ENCODE measurements around the gene MAD1L1.
"Not testable (repeated sequence)": the region's sequence is repeated elsewhere in the genome, so short reads cannot be mapped to it uniquely, and the experiment has no call there.

The MAD1L1 gene

DNA sequence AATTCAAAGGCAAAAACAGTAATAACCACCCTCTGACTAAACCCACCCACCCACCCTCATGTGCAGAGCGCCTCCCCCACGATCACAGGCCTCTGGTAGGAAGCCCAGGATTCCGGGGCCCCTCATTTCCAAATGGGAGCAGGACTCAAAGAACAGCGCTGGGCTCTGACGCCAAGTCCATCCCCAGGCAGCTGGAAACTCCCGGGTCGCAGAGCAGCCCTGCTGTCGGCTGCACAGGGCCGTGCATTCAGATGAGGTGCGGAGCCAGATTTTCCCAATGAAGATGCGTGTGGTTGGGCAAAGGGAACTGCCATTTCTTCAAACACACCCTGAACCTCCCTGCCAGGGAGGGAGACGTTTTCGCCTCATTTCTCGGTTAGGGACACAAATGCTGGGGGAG, 152.3 kb downstream of the MAD1L1 start:
- DNase-seq, result no peak

GRCh38 chr7:2080060-2080387, 152.7 kb downstream of the MAD1L1 start:
- no peak for DNase-seq

DNA sequence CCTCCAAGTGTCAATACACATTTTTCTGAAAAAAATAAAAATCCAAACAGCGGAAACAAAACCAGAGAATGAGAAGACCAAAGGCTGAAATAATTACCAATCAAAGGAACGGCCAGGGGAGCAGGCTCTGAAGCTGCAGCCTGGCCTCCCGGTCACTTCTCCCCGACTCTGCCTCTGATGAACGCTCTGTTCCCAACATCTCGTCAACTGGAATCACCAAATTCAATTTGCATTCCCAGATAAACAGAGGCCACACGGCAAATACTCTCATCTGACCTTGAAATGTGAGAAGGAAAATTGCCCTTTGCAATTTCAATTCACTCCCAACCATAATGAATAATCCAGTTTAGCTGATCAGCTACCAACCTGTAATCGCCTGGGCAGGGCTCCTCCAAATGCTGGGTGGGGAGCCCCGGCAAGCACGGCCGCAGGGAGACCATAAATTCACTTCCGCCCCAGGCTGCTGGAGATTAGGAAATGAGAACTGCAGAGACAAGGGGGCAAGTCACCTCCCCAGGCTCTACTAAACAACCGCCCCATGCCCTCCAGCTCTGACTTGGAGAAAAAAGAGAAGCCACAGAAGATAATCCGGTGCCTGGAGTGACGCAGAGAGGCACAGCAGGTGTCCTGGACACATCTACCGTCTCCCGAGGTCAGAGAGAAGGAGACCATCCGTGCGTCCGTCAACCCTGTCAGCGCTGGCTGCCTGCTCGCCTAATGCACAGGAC, 153.2 kb downstream of the MAD1L1 start:
- DNase-seq, result no peak

- DNase-seq, result no peak
Observed at GRCh38 chr7:2078899-2079298, 153.8 kb downstream of the MAD1L1 start.

GRCh38 chr7:2076649-2077064, 156.1 kb downstream of the MAD1L1 start:
- no peak for DNase-seq

DNA sequence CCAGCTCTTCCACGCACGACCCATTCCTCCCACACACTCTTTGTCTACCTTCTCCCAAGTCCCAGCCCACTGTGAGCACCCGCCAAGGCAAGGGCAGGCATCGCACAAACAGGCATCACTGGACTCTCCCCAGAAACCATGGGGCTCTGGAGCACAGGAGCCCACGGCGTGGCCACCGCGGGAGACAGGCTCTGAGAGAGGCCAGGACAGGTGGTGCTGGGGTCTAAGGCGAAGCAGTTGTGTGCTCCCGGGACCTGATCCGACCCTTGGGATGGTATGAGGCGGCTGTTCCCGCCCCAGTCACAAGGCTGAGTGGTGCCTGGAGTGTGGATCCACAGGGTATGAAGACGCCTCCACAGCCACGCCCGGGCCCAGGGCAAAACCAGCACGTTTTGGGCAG, 156.9 kb downstream of the MAD1L1 start:
- no peak for DNase-seq

- DNase-seq, result no peak
Observed at GRCh38 chr7:2074691-2075090, 158.1 kb downstream of the MAD1L1 start.

DNA sequence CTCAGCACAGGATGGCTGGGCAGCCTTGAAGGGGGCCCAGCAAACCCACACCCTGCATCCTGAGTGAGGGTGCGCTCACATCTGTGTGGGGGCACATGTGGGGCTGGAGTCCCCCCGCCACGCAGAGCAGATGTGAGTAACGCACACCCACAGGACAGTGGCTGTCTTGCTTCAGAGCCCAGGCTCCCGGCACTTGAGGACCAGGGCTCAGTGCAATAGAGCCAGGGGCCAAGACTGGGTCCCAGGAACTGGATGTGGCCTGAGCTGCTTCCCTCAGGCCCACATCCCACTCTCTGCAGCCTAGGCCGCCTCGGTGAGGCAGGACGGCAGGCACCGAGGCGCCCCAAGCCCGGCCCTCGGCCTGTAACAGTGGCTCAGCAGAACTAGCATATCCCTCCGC, 159.9 kb downstream of the MAD1L1 start:
- DNase-seq, result no peak

GRCh38 chr7:2072042-2072441, 160.7 kb downstream of the MAD1L1 start:
- no peak for DNase-seq

DNA sequence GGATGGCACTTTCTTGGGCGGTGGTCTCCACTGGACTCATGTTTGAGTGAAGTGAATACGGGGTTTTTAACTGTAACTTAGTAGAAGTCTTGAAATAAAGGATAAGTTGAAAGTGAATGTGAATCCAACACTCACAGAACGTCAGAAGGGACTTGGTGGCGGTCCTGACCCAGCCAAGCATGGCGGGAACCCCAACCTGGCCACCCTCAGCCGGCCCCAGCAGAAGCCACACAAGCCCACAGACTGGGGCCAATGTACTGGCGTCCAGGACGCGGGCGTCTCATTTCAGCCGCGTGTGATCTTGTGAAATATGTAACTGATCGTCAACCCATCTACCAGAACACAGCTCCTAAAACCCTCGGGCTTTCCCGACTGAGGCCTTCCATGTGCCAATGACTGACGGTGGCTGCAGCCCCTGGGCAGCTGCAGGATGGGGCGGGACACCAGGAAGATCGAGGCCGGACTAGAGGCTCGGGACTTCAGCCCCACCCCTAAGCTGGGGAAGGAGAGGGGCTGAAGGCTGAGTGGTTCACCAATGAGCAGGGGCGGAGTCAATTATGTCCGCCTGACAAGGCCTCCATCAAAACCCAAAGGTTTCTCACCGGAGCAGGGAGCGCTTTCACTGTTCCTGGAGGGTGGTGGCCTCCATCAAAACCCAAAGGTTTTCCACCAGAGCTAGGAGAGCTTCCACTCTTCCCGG, 161.5 kb downstream of the MAD1L1 start:
- DNase-seq, result no peak

DNA sequence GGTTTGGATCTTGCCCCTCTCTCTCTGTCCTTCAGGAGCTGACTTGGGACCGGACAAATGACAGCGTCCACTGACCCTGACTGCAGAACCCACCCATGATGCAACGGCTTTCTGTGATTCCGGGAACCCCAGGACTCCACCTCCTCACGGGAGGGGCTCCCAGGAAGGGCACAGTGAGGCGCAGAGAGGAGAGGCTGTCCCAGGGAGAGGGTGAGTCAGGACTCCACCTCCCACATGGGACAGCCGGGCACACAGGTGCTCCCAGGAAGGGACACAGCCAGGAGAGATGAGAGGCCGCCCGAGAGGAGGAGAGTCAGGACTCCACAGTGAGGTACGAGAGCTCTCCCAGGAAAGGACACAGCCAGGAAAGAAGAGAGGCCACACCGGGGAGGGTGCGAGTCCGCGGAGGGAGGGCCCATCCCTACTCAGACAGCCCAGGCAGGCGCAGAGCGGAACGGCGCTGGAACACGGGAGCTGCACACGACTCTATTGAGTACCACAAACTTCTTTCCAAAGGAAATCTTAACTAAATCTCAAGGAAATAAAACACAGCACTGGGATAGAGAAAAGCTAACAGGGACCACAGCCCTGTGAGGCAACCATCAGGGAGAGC, 162.5 kb downstream of the MAD1L1 start:
- DNase-seq, result no peak

DNA sequence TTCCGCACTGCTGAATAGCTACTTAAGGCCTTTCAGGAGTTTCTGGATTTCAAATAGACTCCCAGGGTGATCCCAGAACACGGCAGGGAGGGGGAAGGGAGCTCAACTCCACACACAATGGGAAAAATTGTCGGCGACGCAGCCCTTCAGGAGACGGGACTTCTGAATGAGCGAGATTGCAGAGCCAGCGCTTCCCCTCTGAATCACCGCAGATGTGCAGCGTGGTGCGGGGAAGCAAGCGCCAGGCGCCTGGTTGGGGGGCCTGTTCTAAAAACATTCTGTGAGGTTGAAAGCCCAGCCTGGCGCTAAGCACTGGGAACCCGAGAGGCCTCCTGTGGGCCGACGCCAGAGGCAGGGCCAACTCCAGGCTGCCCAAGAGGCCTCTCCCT, 163.3 kb downstream of the MAD1L1 start:
- no peak for DNase-seq

- no peak for DNase-seq
Observed at GRCh38 chr7:2068693-2069471, 163.9 kb downstream of the MAD1L1 start.

DNA sequence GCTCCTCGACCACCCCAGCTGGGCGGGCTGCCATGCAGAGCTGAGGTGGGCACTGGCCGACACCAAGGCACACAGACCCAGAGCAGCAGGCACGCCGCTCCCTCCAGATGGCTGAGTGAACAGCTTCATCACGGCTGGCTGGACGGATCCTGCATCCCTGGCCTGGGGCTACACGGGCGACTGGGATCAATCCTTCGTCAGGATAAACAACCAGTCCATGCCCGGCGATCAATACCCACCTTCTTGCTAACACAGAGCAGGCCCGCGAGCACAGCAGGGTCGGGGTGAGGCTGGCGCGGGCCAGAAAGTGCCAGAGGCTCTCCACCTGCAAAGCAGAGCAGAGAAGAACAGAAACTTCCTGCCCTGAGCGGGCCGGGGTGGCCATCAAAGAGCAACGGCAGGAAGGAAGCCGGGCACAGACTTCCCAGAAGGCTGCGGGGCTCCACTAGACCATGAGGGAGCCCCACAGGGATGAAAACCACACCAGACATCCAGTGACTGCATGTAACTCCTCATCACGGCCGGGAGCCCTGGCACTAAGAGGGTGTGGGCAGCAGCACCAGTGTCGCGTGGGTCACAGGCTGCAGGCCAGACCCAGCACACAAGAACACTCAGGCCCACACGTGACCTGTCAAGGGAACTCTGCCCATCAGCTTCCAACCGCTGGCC, 166.4 kb downstream of the MAD1L1 start:
- no peak for DNase-seq

- DNase-seq, result no peak
Observed at GRCh38 chr7:2065528-2065927, 167.2 kb downstream of the MAD1L1 start.

- no peak for DNase-seq
Observed at GRCh38 chr7:2063563-2064260, 169.0 kb downstream of the MAD1L1 start.

DNA sequence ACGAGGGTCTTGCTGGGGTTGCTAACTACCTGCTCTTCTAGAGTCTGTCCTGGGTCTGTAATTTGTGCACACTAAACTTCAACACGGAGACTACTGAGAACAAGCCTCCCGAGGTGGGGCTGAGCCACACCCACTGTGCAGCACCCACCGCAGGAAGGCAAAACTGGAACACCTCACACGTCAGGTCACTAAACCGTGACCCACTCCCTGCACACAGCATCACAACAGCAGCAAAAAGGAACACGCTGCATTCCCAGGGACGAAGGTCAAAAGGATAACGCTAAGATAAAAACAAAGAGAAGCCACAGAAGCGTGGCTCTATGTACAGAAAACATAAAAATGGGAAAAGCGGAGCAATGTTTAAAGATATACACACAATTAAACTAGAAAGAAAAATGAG, 170.1 kb downstream of the MAD1L1 start:
- no peak for DNase-seq

GRCh38 chr7:2060701-2061100, 172.0 kb downstream of the MAD1L1 start:
- DNase-seq, result no peak

- no peak for DNase-seq
Observed at GRCh38 chr7:2059964-2060700, 172.6 kb downstream of the MAD1L1 start.

DNA sequence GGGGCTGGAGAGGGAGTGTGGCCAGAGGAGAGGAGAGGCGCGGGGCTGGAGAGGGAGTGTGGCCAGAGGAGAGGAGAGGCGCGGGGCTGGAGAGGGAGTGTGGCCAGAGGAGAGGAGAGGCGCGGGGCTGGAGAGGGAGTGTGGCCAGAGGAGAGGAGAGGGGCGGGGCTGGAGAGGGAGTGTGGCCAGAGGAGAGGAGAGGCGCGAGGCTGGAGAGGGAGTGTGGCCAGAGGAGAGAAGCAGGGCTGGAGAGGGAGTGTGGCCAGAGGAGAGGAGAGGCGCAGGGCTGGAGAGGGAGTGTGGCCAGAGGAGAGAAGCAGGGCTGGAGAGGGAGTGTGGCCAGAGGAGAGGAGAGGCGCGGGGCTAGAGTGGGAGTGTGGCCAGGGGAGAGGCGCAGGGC, 174.5 kb downstream of the MAD1L1 start:
- not testable (repeated sequence) for DNase-seq

DNA sequence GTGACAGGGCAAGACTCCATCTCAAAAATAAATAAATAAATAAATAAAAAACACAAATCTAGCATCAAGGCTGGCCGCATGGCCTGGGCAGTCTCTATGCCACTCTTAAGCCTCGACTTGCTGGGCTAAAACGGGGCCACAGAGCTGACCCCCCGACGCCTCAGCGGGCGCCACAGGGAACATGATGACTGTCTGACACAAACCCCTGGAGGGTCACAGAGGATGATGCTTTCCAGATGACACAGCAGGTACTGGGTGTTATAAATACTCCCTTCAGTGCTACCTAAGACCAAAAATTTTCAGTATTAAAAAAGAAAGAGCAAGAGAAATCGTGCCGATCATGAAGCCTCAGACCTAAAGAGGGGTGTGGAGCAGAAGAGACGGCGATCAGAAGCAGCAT, 176.8 kb downstream of the MAD1L1 start:
- DNase-seq, result no peak

DNA sequence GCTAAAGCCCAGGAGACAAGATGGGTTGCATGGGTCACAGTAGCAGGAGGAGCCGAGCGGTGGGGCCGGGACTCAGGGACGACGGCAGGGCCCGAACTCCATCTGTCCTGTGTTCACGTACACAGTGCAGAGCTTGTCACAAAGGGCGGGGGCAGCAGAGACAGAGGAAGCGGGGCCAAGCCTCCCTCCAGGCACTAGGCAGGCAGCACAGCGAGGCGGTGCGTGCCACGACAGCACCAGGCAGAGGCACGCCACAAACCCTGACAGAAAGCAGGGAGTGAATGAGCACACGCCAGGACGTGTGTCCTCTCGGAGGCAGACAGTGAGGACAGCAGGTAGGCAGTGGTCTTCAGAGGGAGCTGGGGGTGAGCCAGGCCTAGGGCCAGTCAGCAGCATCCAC, 177.8 kb downstream of the MAD1L1 start:
- DNase-seq, result no peak

All from NCI-H510A treated with DMSO at 0.1 percent for 48 hours (cell line).